H9 (cell line): Measurements from ENCODE around the gene ATG4D. TPM values are rescaled to one million over a fixed set of nuclear protein-coding genes. Genes with fewer than 3 reads are reported as not detected.
A peak's percentile ranks its signal among the peaks of the same experiment; 100 is the strongest.

Experiments used
- DNase-seq: peaks from one replicate; pipeline ENCODE4 v3.0.0-alpha.2; 2017
- H2AFZ ChIP-seq: one replicate; pipeline ENCODE4 v1.6.1; 2013; ENCODE audit warnings: mild to moderate bottlenecking, low read length, control low read depth, moderate library complexity
- H2AK5ac ChIP-seq: 2 replicates; pipeline ENCODE4 v1.6.1; 2013; ENCODE audit warnings: low read length, control low read depth, mixed read lengths; ENCODE audit not compliant: insufficient read length
- H2BK120ac ChIP-seq: one replicate; pipeline ENCODE4 v1.6.1; 2013; ENCODE audit warnings: low read depth, mild to moderate bottlenecking, low read length, control low read depth, inconsistent platforms; ENCODE audit not compliant: poor library complexity, severe bottlenecking
- H2BK12ac ChIP-seq: 2 replicates; pipeline ENCODE4 v1.6.1; 2013; ENCODE audit warnings: low read length, control low read depth, mixed read lengths, low read depth; ENCODE audit not compliant: insufficient read length
- H2BK15ac ChIP-seq: 2 replicates; pipeline ENCODE4 v1.6.1; 2013; ENCODE audit warnings: low read depth, low read length, control low read depth
- H2BK20ac ChIP-seq: one replicate; pipeline ENCODE4 v1.6.1; 2013; ENCODE audit warnings: low read depth, mild to moderate bottlenecking, low read length, control low read depth, inconsistent platforms; ENCODE audit not compliant: poor library complexity, severe bottlenecking
- H2BK5ac ChIP-seq: 2 replicates; pipeline ENCODE4 v1.6.1; 2013; ENCODE audit warnings: low read length, control low read depth, mixed read lengths; ENCODE audit not compliant: insufficient read length
- H3K14ac ChIP-seq: 2 replicates; pipeline ENCODE4 v1.6.1; 2013; ENCODE audit warnings: low read length, control low read depth; ENCODE audit not compliant: insufficient read depth
- H3K18ac ChIP-seq: 2 replicates; pipeline ENCODE4 v1.6.1; 2013; ENCODE audit warnings: low read depth, mild to moderate bottlenecking, mixed read lengths, low read length, control low read depth; ENCODE audit not compliant: insufficient read length
- H3K23ac ChIP-seq: 2 replicates; pipeline ENCODE4 v1.6.1; 2013; ENCODE audit warnings: low read length, control low read depth, mixed read lengths, low read depth; ENCODE audit not compliant: insufficient read length
- H3K23me2 ChIP-seq: 2 replicates; pipeline ENCODE4 v1.6.1; 2013; ENCODE audit warnings: low read depth, mild to moderate bottlenecking, mixed read lengths, low read length, control low read depth; ENCODE audit not compliant: insufficient read length, poor library complexity, severe bottlenecking
- H3K27ac ChIP-seq: 2 replicates; pipeline ENCODE4 v1.5.1; 2013; ENCODE audit warnings: low read length, control low read depth, mixed read lengths, low read depth; ENCODE audit not compliant: insufficient read length
- H3K27me3 ChIP-seq: 2 replicates; pipeline ENCODE4 v1.6.1; 2013; ENCODE audit warnings: low read length, control low read depth, inconsistent platforms; ENCODE audit not compliant: insufficient read depth
- H3K4ac ChIP-seq: 2 replicates; pipeline ENCODE4 v1.6.1; 2013; ENCODE audit warnings: low read depth, mild to moderate bottlenecking, control low read depth, inconsistent platforms, low read length, moderate library complexity
- H3K4me1 ChIP-seq: 2 replicates; pipeline ENCODE4 v1.6.1; 2013; ENCODE audit warnings: low read length, control low read depth, inconsistent platforms; ENCODE audit not compliant: insufficient read depth
- H3K4me2 ChIP-seq: 2 replicates; pipeline ENCODE4 v1.6.1; 2013; ENCODE audit warnings: low read length, control low read depth, mixed read lengths; ENCODE audit not compliant: insufficient read length, insufficient read depth
- H3K56ac ChIP-seq: 2 replicates; pipeline ENCODE4 v1.6.1; 2013; ENCODE audit warnings: low read depth, mild to moderate bottlenecking, mixed read lengths, low read length, control low read depth; ENCODE audit not compliant: insufficient read length
- H3K79me1 ChIP-seq: 2 replicates; pipeline ENCODE4 v1.6.1; 2013; ENCODE audit warnings: low read depth, mild to moderate bottlenecking, moderate library complexity, low read length, control low read depth, inconsistent platforms; ENCODE audit not compliant: insufficient read depth, poor library complexity, severe bottlenecking
- H3K79me2 ChIP-seq: 2 replicates; pipeline ENCODE4 v1.6.1; 2013; ENCODE audit warnings: low read length, control low read depth, inconsistent platforms; ENCODE audit not compliant: insufficient read depth
- H3K9ac ChIP-seq: 2 replicates; pipeline ENCODE4 v1.6.1; 2013; ENCODE audit warnings: low read length, control low read depth, mixed read lengths; ENCODE audit not compliant: insufficient read length; ENCODE audit errors: extremely low read depth
- H3K9me3 ChIP-seq: one replicate; pipeline ENCODE4 v1.6.1; 2013; ENCODE audit warnings: low read depth, low read length, inconsistent platforms; ENCODE audit not compliant: control insufficient read depth
- H3T11ph ChIP-seq: one replicate; pipeline ENCODE4 v1.6.1; 2013; ENCODE audit warnings: mild to moderate bottlenecking, low read length, control low read depth, inconsistent platforms
- H4K20me1 ChIP-seq: one replicate; pipeline ENCODE4 v1.6.1; 2013; ENCODE audit not compliant: control insufficient read depth, insufficient read length, insufficient read depth
- H4K5ac ChIP-seq: 2 replicates; pipeline ENCODE4 v1.6.1; 2013; ENCODE audit warnings: low read depth, mild to moderate bottlenecking, mixed read lengths, low read length, control low read depth; ENCODE audit not compliant: insufficient read length
- H4K8ac ChIP-seq: replicated peaks from 2 replicates; pipeline ENCODE4 v1.6.1; 2013; ENCODE audit warnings: low read length, control low read depth, mixed read lengths, low read depth; ENCODE audit not compliant: insufficient read length
- H4K91ac ChIP-seq: 2 replicates; pipeline ENCODE4 v1.6.1; 2013; ENCODE audit warnings: low read depth, mild to moderate bottlenecking, moderate library complexity, mixed read lengths, low read length, control low read depth; ENCODE audit not compliant: insufficient read length
- H3K27ac Mint-ChIP-seq, 3 experiments: 2 replicates in 2 of 3; 3 replicates in 1 of 3; pipeline ENCODE4 v1.8.0; 2020 to 2021; ENCODE audit warnings: mixed read lengths in 3 of 3, mild to moderate bottlenecking in 1 of 3, moderate library complexity in 1 of 3
- H3K27me3 Mint-ChIP-seq: 2 replicates; pipeline ENCODE4 v1.8.0; 2021; ENCODE audit warnings: low read depth, mild to moderate bottlenecking, moderate library complexity, mixed read lengths
- H3K36me3 Mint-ChIP-seq, 3 experiments: 2 replicates in 2 of 3; 3 replicates in 1 of 3; pipeline ENCODE4 v1.8.0; 2020 to 2021; ENCODE audit warnings: low read depth in 3 of 3, mixed read lengths in 3 of 3; ENCODE audit not compliant: insufficient read depth in 1 of 3
- H3K4me1 Mint-ChIP-seq, 2 experiments: 2 replicates each; pipeline ENCODE4 v1.8.0; 2020; ENCODE audit warnings: mixed read lengths in 2 of 2
- H3K4me3 Mint-ChIP-seq, 2 experiments: 2 replicates in 1 of 2; 3 replicates in 1 of 2; pipeline ENCODE4 v1.8.0; 2020 to 2021; ENCODE audit warnings: mild to moderate bottlenecking in 2 of 2, mixed read lengths in 2 of 2, moderate library complexity in 1 of 2
- H3K9me3 Mint-ChIP-seq, 2 experiments: 2 replicates in 1 of 2; 3 replicates in 1 of 2; pipeline ENCODE4 v1.8.0; 2020; ENCODE audit warnings: mild to moderate bottlenecking in 2 of 2, mixed read lengths in 2 of 2, moderate library complexity in 1 of 2
- CTCF ChIP-seq: fragments of 200-600 bp; sonication (generic); conservative IDR thresholded peaks from 3 replicates; pipeline ENCODE4 v1.8.0; 2021; ENCODE audit warnings: antibody characterized with exemption, mild to moderate bottlenecking
- WGBS: extraction: QIAGEN DNeasy Blood & Tissue Kit; methylation state at CpG from one replicate; pipeline ENCODE4 v1.1.7; 2013; ENCODE audit warnings: missing lambda C conversion rate, low lambda C conversion rate, mixed read lengths; ENCODE audit not compliant: insufficient read length; ENCODE audit errors: extremely low coverage; 5-methylcytosine and 5-hydroxymethylcytosine counted together
- total RNA-seq: library from RNA; stranded (reverse); gene quantifications from 2 replicates; pipeline ENCODE4 v1.2.1, GENCODE V29; 2021

The ATG4D gene
- total RNA-seq, 1 experiment from 2014 or later = 55.8 TPM

GRCh38 chr19:10568062-10568825, 24.5 kb downstream of the ATG4D start:
- H3K79me1 ChIP-seq = no peaks in the 10 kb centered on the region
- Mint-ChIP-seq H3K27me3 (peaks cover 16% of the 10 kb centered on the region), H3K4me3 (peak overlapping the region; percentile 81 to 90), H3K9me3 (no peaks in the 10 kb centered on the region), H3K36me3 (peaks cover 4 to 13% (median 7%) of the 10 kb centered on the region in 3 experiments; a peak in 6 of 7 replicates), H3K4me1 (peaks cover 33 to 39% of the 10 kb centered on the region in 2 experiments), H3K27ac (peak overlapping the region in 2 of 3 experiments; percentile 49 to 68; a peak in 3 of 7 replicates)
- H3K23me2 ChIP-seq = peaks cover 10% of the 10 kb centered on the region
- H2BK5ac ChIP-seq = no peak overlapping the region
- no peaks in the 10 kb centered on the region for H3K27me3 ChIP-seq
- H2BK20ac ChIP-seq = no peak overlapping the region
- peak; percentile 69 for DNase-seq
- H3K9me3 ChIP-seq = no peaks in the 10 kb centered on the region
- peak overlapping the region; percentile 71 for H3K4me2 ChIP-seq
- no peak overlapping the region for H2BK120ac ChIP-seq
- H4K91ac ChIP-seq = no peak overlapping the region
- no peak overlapping the region for H3K4ac ChIP-seq
- no peaks in the 10 kb centered on the region for H4K20me1 ChIP-seq
- no peak overlapping the region for H3K18ac ChIP-seq
- H2BK15ac ChIP-seq = no peak overlapping the region
- H3K4me1 ChIP-seq = no peaks in the 10 kb centered on the region
- H4K5ac ChIP-seq = no peak overlapping the region
- no peak overlapping the region for H3K27ac ChIP-seq
- H4K8ac ChIP-seq = no peak overlapping the region
- no peak overlapping the region for H2BK12ac ChIP-seq
- no peaks in the 10 kb centered on the region for H3K79me2 ChIP-seq
- WGBS = no CpG with 5 or more reads among the region's 58 CpGs
- H2AK5ac ChIP-seq = no peak overlapping the region
- no peak overlapping the region for H3K9ac ChIP-seq
- no peak overlapping the region for H2AFZ ChIP-seq
- H3K23ac ChIP-seq = no peak overlapping the region
- H3K56ac ChIP-seq = no peak overlapping the region
- H3K14ac ChIP-seq = no peak overlapping the region
- TF ChIP-seq CTCF = no peak
- no peak overlapping the region for H3T11ph ChIP-seq
